VCaP (cell line): ENCODE measurements around the gene NGDN.

ENCODE experiments used
- H3K27ac ChIP-seq: fragments of 450-650 bp; 2 replicates; pipeline ENCODE4 v1.5.1; 2017
- TF ChIP-seq, protein P1 (sequence below): fragments of 450-650 bp; conservative IDR thresholded peaks from 2 replicates; pipeline ENCODE4 v1.5.1; 2017; ENCODE audit warnings: mild to moderate bottlenecking, moderate library complexity

The NGDN gene

GRCh38 chr14:23430723-23431085 lies 38.8 kb upstream of the NGDN start:
- TF ChIP-seq, protein P1, sequence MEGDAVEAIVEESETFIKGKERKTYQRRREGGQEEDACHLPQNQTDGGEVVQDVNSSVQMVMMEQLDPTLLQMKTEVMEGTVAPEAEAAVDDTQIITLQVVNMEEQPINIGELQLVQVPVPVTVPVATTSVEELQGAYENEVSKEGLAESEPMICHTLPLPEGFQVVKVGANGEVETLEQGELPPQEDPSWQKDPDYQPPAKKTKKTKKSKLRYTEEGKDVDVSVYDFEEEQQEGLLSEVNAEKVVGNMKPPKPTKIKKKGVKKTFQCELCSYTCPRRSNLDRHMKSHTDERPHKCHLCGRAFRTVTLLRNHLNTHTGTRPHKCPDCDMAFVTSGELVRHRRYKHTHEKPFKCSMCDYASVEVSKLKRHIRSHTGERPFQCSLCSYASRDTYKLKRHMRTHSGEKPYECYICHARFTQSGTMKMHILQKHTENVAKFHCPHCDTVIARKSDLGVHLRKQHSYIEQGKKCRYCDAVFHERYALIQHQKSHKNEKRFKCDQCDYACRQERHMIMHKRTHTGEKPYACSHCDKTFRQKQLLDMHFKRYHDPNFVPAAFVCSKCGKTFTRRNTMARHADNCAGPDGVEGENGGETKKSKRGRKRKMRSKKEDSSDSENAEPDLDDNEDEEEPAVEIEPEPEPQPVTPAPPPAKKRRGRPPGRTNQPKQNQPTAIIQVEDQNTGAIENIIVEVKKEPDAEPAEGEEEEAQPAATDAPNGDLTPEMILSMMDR, result no peak
- no peak overlapping the region for H3K27ac ChIP-seq

- H3K27ac ChIP-seq, result no peak overlapping the region
- TF ChIP-seq, protein P1, result no peak
Observed at GRCh38 chr14:23431486-23431885, 38.0 kb upstream of the NGDN start.

DNA sequence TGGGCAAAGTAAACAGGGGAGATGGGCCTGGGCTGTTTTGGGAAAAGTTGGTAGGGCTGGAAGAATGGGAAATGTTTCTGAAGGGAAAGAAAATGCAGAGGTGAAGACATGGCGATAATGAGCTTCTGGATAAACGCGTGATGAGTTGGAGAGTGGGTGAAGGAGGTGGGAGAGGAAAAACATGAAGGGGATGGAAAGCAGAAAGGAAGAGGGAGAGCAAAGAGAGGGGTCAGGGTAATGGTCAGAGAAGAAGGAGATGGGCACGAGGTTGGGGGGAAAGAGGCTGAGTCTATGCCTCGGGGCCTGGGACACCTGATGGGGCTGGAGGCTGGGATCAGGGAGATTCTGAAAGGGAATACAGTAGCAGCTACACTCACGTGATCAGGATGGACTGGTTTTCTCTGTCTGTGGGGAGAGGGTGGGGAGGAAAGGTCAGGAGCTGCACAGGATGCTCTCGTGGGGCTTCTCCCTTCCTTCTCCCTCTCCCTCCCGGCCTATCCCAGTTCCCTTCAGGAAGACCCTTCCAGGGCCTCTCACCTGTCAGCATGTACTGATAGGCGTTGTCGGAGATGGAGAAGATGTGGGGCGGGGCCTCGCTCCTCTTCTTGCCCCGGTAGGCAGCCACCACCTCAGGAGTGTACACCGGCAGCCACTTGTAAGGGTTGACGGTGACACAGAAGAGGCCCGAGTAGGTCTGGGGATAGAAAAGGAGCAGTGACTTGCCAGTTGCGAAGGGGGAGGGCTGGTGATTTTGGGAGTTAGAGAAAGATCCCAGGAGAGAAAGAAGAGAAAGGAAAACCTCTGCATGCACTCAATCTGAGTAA lies 37.2 kb upstream of the NGDN start:
- no peak overlapping the region for H3K27ac ChIP-seq
- TF ChIP-seq, protein P1, result no peak

DNA sequence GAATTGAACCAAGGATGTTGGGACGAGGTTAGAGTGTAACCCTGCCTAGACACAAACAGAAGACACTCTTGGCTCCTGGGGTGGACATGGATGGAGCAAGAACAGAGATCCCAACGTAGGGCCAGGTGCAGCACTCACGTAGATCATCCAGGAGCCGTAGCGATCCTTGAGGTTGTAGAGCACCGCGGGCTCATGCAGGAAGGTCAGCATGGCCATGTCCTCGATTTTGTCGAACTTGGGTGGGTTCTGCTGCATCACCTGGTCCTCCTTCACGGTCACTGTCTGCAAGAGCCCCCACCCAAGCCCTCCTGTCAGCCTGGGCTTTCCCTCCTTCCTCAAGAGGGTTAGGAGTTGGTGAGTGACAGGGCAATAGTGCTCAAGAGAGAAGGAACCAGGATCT lies 36.6 kb upstream of the NGDN start:
- TF ChIP-seq, protein P1, result no peak

DNA sequence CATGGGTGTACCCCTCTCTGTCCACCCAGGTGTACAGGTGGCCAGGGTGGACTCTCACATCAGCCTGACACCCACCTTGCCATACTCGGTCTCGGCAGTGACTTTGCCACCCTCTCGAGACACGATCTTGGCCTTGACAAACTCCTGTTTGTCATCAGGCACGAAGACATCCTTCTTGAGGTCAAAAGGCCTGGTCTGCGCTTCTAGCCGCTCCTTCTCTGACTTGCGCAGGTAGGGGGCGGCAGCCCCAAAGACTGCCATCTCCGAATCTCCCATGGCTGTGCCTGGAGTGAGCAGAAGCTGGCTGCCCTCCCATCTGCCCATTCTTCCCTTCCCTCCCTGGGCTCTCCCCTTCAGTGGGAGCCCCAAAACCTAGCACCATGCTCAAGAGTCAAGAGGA lies 36.0 kb upstream of the NGDN start:
- TF ChIP-seq, protein P1, result no peak
- H3K27ac ChIP-seq, result no peak overlapping the region

More for the DNA sequence above, 36.6 kb upstream of the NGDN start:
- no peak overlapping the region for H3K27ac ChIP-seq

- TF ChIP-seq, protein P1, result no peak
Observed at GRCh38 chr14:23434488-23435222, 34.8 kb upstream of the NGDN start.

GRCh38 chr14:23435543-23436326 lies 33.8 kb upstream of the NGDN start, which contains the start of gene MYH7:
Gene MYH7 (minus strand): TSS chr14:23435660. CDS start chr14:23433732, 1,928 bp downstream.
- TF ChIP-seq, protein P1, result no peak
- H3K27ac ChIP-seq, result no peak within 1 kb of the TSS

More at GRCh38 chr14:23434488-23435222, 34.8 kb upstream of the NGDN start:
- no peak overlapping the region for H3K27ac ChIP-seq
